ENCODE results near the gene TUBA3E. TPM values are rescaled to one million over a fixed set of nuclear protein-coding genes. Genes with fewer than 3 reads are reported as not detected.
"Not testable (repeated sequence)": the region's sequence is repeated elsewhere in the genome, so short reads cannot be mapped to it uniquely, and the experiment has no call there.

The TUBA3E gene
- total and polyA plus RNA-seq, 2 of the 8 experiments (the other 6 are each of a cell fraction or from before 2014, with no cell fraction given), result not detected

GRCh38 chr2:130233066-130233465 lies 34.8 kb upstream of the TUBA3E start:
- H3K27me3 ChIP-seq (replicated peaks in 1 of 4; ENCODE audit: control insufficient read depth in 3 of 4, extremely low read depth in 1 of 4, insufficient read depth in 3 of 4, low read length in 3 of 4); H3K27ac ChIP-seq (ENCODE audit: low read depth, low read length); CTCF ChIA-PET (ENCODE audit: partially characterized antibody): not testable (repeated sequence)

More at GRCh38 chr2:130233066-130233465, 34.8 kb upstream of the TUBA3E start:
- H3K56ac ChIP-seq (replicated peaks; ENCODE audit: insufficient read length, low read depth, low read length); H2BK12ac ChIP-seq (ENCODE audit: low read depth, low read length); H2AK5ac ChIP-seq (ENCODE audit: low read depth, low read length); DNase-seq (ENCODE audit: low read depth in 1 of 2, low spot score in 2 of 2); H3K36me3 ChIP-seq (ENCODE audit: control insufficient read depth in 2 of 4, insufficient read depth in 4 of 4, low read length in 3 of 4); H3K9me3 ChIP-seq (ENCODE audit: insufficient read depth in 2 of 2, low read depth in 1 of 2, low read length in 1 of 2); H3K14ac ChIP-seq (ENCODE audit: insufficient read length); H4K8ac ChIP-seq (ENCODE audit: extremely low read depth, insufficient read depth, low read length); FAIRE-seq; H2BK20ac ChIP-seq (ENCODE audit: low read length); H3K79me1 ChIP-seq (ENCODE audit: low read depth, low read length); H2BK120ac ChIP-seq (replicated peaks; ENCODE audit: low read depth, low read length); H3K4me2 ChIP-seq (ENCODE audit: insufficient read depth in 1 of 2, low read depth in 2 of 2, low read length in 2 of 2); H2BK5ac ChIP-seq (ENCODE audit: low read depth, low read length); H2AFZ ChIP-seq (ENCODE audit: low read length); H4K5ac ChIP-seq (ENCODE audit: insufficient read length, low read depth, low read length); H2BK15ac ChIP-seq (ENCODE audit: low read length); H3K23ac ChIP-seq (ENCODE audit: insufficient read length); H3K18ac ChIP-seq (ENCODE audit: extremely low read depth, low read length); H3K4me3 ChIP-seq (ENCODE audit: extremely low read depth in 1 of 4, insufficient read depth in 2 of 4, low read depth in 3 of 4, low read length in 4 of 4); H3K4ac ChIP-seq (replicated peaks; ENCODE audit: insufficient read length, low read depth, low read length); H4K91ac ChIP-seq (replicated peaks; ENCODE audit: insufficient read length, low read length); POLR2A ChIA-PET (ENCODE audit: partially characterized antibody); H3K23me2 ChIP-seq (ENCODE audit: low read depth, low read length); H3K4me1 ChIP-seq (replicated peaks in 1 of 4; ENCODE audit: control insufficient read depth in 3 of 4, insufficient read depth in 4 of 4, low read length in 3 of 4); H3K79me2 ChIP-seq (ENCODE audit: control insufficient read depth in 1 of 2, insufficient read depth in 2 of 2, low read length in 2 of 2); H4K20me1 ChIP-seq (replicated peaks in 1 of 2; ENCODE audit: control insufficient read depth in 1 of 2, insufficient read depth in 2 of 2, low read length in 2 of 2); H3K9ac ChIP-seq (replicated peaks in 1 of 4; ENCODE audit: extremely low read depth in 1 of 4, low read depth in 3 of 4, low read length in 3 of 4): not testable (repeated sequence)
- 90% methylated on average over 2 of the region's 2 CpGs; no CpG with 5 or more reads in 1 of the 2 experiments for WGBS, 2 experiments (ENCODE audit: extremely low coverage in 1 of 2, insufficient coverage in 1 of 2, insufficient read length in 1 of 2, insufficient replicate concordance in 2 of 2, low coverage in 1 of 2, low lambda C conversion rate in 2 of 2, missing lambda C conversion rate in 1 of 2)

All from H1 (cell line).